NB4 (cell line): ENCODE results near the gene MIER2.

Experiments
- DNase-seq: peaks from one replicate; pipeline ENCODE4 v3.0.0; 2010; ENCODE audit warnings: low read depth
- H3K4me3 ChIP-seq: one replicate; pipeline ENCODE4 v1.5.1; 2011; ENCODE audit warnings: mild to moderate bottlenecking, low read depth, low read length, moderate library complexity
- CTCF ChIP-seq: IDR thresholded peaks from one replicate; pipeline ENCODE4 v1.5.1; 2012; ENCODE audit warnings: low read depth, low read length
- MAX ChIP-seq: IDR thresholded peaks from 2 replicates; pipeline ENCODE4 v1.6.1; 2011; ENCODE audit warnings: low read depth, low read length
- MYC ChIP-seq: IDR thresholded peaks from 2 replicates; pipeline ENCODE4 v1.6.1; 2011; ENCODE audit warnings: low read depth, low read length
- POLR2A ChIP-seq: IDR thresholded peaks from 2 replicates; pipeline ENCODE4 v1.6.1; 2011; ENCODE audit warnings: mild to moderate bottlenecking; ENCODE audit not compliant: insufficient read length; ENCODE audit errors: extremely low read depth

MIER2 gene

DNA sequence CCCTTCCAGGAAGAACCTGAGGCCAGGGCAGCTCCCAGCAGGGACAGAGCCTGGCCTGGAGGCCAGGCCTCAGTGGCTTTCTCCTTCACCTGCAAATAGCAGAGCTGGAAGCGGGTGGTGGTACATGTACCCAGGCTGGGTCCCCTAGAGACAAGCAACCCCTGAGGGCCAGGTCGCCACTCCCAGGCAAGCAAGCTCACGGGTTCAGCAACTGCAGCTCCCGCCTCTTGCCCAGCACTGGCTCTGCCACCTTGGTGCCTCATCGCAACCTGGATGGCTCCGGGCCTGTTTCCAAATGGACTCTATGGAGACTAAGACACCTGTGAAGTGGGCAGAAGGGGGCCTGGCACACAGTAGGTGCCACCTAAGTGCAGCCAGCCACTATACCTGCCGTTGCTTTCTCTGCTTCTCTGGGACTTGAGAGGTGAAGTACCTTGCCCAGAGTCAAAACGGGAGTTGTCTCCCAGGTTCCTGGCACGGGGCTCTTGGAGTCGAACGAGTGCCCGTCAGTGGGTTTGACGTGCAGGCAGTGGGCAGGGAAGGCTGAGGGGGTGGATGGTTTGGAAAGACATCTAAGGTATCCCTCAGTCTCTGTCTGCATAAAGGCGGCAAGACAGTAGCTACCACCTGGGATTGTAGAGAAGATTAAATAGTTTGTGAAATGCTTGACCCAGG is 51.0 kb downstream of the MIER2 start:
- no peak overlapping the region for H3K4me3 ChIP-seq
- TF ChIP-seq CTCF, result no peak
- TF ChIP-seq POLR2A, result no peak
- TF ChIP-seq MYC, result no peak
- no peak for TF ChIP-seq MAX
- no peak for DNase-seq

- no peak overlapping the region for H3K4me3 ChIP-seq
- TF ChIP-seq MAX, result no peak
- TF ChIP-seq MYC, result no peak
- no peak for TF ChIP-seq POLR2A
- no peak for TF ChIP-seq CTCF
- DNase-seq, result no peak
Observed at GRCh38 chr19:292951-293350, 51.6 kb downstream of the MIER2 start.

- DNase-seq, result no peak
- TF ChIP-seq MYC (no peak), POLR2A (no peak), MAX (no peak), CTCF (no peak)
- no peak overlapping the region for H3K4me3 ChIP-seq
Observed at GRCh38 chr19:292281-292884, 52.2 kb downstream of the MIER2 start.

DNA sequence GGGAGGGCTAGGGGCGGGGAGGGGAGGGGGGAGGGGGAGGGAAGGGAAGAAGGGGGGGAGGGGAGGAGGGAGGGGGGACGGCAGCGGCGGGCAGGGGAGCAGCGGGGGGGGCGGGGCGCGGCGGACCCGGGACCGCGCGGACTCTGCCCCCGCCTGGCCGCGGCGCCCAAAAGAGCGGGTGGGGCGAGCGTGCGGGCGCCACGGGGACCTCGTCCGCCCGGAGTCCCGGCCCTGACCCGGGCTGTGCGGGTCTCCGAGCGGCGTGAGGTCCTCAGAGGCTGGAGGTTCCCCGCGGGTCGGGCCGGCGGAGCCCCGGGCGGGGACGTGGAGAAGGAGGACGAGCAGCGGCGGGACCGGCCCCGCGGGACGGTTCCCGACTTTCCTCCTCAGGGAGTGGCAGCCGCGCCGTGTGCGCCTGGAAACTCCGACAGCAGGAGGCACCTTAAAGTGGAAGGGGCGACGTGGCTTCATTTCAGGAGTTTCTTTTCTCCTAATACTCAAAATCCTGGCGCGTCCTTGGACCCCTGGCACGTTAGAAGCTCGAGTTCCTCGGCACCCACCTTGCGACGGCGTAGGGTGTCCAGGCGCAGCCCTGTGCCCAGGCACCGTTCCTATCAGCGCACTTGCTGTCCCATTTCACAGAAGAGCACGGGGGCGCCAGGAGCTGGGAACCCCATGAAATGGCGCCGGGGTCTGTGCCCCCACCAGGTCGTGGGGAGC is 52.9 kb downstream of the MIER2 start:
- no peak overlapping the region for H3K4me3 ChIP-seq
- no peak for DNase-seq

GRCh38 chr19:291006-291521 is 53.5 kb downstream of the MIER2 start, which contains the start of gene PLPP2:
Gene PLPP2, minus strand, starts transcription at chr19:291403. Its CDS starts 67 bp downstream, at chr19:291336.
- no peak for DNase-seq
- no peak for TF ChIP-seq CTCF
- no peak for TF ChIP-seq POLR2A
- no peak within 1 kb of the TSS for H3K4me3 ChIP-seq

More for the DNA sequence above, 52.9 kb downstream of the MIER2 start:
- TF ChIP-seq MAX (no peak), CTCF (no peak), POLR2A (no peak), MYC (no peak)
